ENCODE data around the gene TBPL2.

The TBPL2 gene

GRCh38 chr14:55450124-55450523, 9.7 kb upstream of the TBPL2 start:
- TF ChIP-seq, protein P1, sequence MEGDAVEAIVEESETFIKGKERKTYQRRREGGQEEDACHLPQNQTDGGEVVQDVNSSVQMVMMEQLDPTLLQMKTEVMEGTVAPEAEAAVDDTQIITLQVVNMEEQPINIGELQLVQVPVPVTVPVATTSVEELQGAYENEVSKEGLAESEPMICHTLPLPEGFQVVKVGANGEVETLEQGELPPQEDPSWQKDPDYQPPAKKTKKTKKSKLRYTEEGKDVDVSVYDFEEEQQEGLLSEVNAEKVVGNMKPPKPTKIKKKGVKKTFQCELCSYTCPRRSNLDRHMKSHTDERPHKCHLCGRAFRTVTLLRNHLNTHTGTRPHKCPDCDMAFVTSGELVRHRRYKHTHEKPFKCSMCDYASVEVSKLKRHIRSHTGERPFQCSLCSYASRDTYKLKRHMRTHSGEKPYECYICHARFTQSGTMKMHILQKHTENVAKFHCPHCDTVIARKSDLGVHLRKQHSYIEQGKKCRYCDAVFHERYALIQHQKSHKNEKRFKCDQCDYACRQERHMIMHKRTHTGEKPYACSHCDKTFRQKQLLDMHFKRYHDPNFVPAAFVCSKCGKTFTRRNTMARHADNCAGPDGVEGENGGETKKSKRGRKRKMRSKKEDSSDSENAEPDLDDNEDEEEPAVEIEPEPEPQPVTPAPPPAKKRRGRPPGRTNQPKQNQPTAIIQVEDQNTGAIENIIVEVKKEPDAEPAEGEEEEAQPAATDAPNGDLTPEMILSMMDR (IDR thresholded peaks at IDR 0.05) = no peak

- TF ChIP-seq, protein P1 (IDR thresholded peaks at IDR 0.05) = no peak
These were observed 8.7 kb upstream of the TBPL2 start for GRCh38 chr14:55449116-55449515.

GRCh38 chr14:55448141-55448614, 7.8 kb upstream of the TBPL2 start:
- TF ChIP-seq, protein P1 (IDR thresholded peaks at IDR 0.05) = no peak

DNA sequence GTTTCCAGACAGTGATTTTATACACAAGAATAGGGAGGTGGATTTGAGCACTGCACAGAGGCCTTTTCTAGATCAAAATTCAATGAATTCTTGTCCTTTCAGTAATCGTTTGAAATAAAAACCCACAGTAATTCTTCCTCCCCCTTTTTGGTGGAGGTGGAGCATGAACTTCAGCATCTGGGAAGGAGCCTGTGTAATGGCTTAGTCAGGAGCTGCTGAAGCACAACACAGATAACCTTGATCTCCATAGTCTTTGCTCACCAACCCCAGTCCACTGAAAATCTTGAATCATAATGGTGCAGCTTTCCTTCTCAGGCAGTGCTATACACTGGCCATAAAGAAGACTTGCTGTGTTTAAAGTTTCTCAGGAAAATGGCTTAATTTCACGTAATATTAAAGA, 6.4 kb upstream of the TBPL2 start:
- TF ChIP-seq, protein P1 (IDR thresholded peaks at IDR 0.05) = no peak

GRCh38 chr14:55446127-55446736, 5.8 kb upstream of the TBPL2 start:
- TF ChIP-seq, protein P1 (IDR thresholded peaks at IDR 0.05) = peak; percentile 72; the same call in 1 of the 2 replicates

- TF ChIP-seq, protein P1 (IDR thresholded peaks at IDR 0.05) = no peak
These were observed 870 bp upstream of the TBPL2 start for GRCh38 chr14:55441286-55441685.

- TF ChIP-seq, protein P1 (IDR thresholded peaks at IDR 0.05) = peak; percentile 71
These were observed 2.2 kb downstream of the TBPL2 start for GRCh38 chr14:55438066-55438683.
